ENCODE measurements around the gene RNPEPL1.

DNA sequence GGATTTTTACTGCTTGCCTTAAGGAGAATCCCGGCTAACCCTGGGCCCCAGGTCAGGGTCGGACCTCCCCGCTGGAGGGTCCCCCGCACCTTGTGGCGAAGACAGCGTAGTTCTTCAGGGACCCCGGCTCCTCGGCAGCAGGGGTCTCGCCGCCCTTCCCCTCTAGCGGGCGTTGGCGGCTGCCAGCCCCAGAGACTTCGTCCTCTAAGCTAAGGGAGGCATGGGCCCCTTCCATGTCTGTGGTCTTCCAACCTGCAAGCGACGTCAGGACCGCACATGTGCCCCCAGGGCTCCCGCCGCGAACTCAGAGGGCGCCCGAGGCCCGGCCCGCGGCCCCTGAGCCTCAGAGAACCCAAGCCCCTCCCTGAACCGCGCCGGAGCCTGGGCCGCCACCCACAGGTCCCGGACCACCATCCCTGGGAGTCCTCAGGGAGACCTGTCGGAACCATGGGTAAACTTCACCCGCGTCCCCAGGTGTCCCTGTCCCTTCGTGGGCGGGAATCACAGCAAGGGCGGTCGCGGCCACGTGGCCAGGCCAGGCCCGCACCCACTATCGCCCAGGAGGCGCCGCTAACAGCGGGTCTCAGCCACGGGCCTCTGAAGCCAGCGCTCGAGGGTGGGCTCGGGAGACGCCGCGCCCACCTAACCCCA is 11.1 kb upstream of the RNPEPL1 start:
- TF ChIP-seq EZH2 (IDR thresholded peaks at IDR 0.05; ENCODE audit: insufficient read depth, poor library complexity, severe bottlenecking) = no peak
- TF ChIP-seq EZH2phosphoT487 (IDR thresholded peaks at IDR 0.05; ENCODE audit: insufficient read depth, low read depth) = no peak

Data from GM23248 (cell line).